RWPE2 (cell line): ENCODE results near the gene RAP1GAP2.

ENCODE experiments used
- ATAC-seq: fragments of 200-7000 bp; cut with Tn5 transposase; 3 replicates; pipeline ENCODE4 v1.9.1; 2021; ENCODE audit warnings: low read depth
- DNase-seq: peaks from one replicate; pipeline ENCODE4 v3.0.0-alpha.2; 2020; ENCODE audit warnings: low spot score
- H3K27ac ChIP-seq: fragments of 450-650 bp; 2 replicates; pipeline ENCODE4 v1.5.1; 2017; ENCODE audit warnings: mild to moderate bottlenecking; ENCODE audit not compliant: poor library complexity, severe bottlenecking
- H3K27me3 ChIP-seq: fragments of 250-450 bp; sonication (Bioruptor Pico); 2 replicates; pipeline ENCODE4 v1.5.1; 2021; ENCODE audit warnings: mild to moderate bottlenecking, moderate library complexity; ENCODE audit not compliant: insufficient read depth, poor library complexity, severe bottlenecking
- H3K36me3 ChIP-seq: fragments of 250-450 bp; sonication (Bioruptor Pico); 2 replicates; pipeline ENCODE4 v1.5.1; 2020; ENCODE audit warnings: low read depth, mild to moderate bottlenecking, moderate library complexity
- H3K4me1 ChIP-seq: fragments of 250-450 bp; sonication (Bioruptor Pico); 2 replicates; pipeline ENCODE4 v1.5.1; 2021; ENCODE audit warnings: mild to moderate bottlenecking, moderate library complexity; ENCODE audit not compliant: insufficient read depth, poor library complexity, severe bottlenecking
- H3K4me3 ChIP-seq: fragments of 250-450 bp; sonication (Bioruptor Pico); 2 replicates; pipeline ENCODE4 v1.5.1; 2021; ENCODE audit warnings: mild to moderate bottlenecking, moderate library complexity; ENCODE audit not compliant: severe bottlenecking
- H3K9me3 ChIP-seq: fragments of 250-450 bp; sonication (Bioruptor Pico); 2 replicates; pipeline ENCODE4 v1.5.1; 2021; ENCODE audit warnings: mild to moderate bottlenecking, moderate library complexity; ENCODE audit not compliant: severe bottlenecking
- TF ChIP-seq, protein P1 (sequence below): fragments of 450-650 bp; IDR thresholded peaks from one replicate; pipeline ENCODE4 v1.5.1; 2017; ENCODE audit warnings: mild to moderate bottlenecking, moderate library complexity; ENCODE audit not compliant: poor library complexity, severe bottlenecking

The RAP1GAP2 gene

DNA sequence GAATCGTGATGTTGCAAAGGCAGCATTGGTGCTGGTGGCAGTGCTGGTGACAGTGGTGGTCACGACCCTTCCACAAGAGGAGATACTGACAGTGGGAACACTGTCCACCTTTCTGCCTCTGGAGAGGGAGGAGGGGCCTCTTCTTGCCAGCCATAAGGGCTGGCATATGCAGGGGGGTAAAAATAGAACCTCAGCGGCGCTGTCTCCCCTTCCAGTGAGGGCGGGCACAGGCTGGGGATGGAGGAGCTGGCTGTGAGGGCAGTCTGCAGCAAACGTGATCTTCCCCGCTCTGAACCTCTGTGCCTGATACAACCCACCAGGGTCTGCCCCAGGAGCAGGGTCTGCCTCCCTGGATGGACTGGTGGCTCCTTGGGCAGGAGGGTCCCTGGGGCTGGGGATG, 3.4 kb downstream of the RAP1GAP2 start:
- H3K27ac ChIP-seq, result no peak overlapping the region
- H3K9me3 ChIP-seq, result no peaks in the 10 kb centered on the region
- no peaks in the 10 kb centered on the region for H3K27me3 ChIP-seq
- ATAC-seq, result no peak
- H3K4me3 ChIP-seq, result no peak overlapping the region
- no peak for DNase-seq
- TF ChIP-seq, protein P1, sequence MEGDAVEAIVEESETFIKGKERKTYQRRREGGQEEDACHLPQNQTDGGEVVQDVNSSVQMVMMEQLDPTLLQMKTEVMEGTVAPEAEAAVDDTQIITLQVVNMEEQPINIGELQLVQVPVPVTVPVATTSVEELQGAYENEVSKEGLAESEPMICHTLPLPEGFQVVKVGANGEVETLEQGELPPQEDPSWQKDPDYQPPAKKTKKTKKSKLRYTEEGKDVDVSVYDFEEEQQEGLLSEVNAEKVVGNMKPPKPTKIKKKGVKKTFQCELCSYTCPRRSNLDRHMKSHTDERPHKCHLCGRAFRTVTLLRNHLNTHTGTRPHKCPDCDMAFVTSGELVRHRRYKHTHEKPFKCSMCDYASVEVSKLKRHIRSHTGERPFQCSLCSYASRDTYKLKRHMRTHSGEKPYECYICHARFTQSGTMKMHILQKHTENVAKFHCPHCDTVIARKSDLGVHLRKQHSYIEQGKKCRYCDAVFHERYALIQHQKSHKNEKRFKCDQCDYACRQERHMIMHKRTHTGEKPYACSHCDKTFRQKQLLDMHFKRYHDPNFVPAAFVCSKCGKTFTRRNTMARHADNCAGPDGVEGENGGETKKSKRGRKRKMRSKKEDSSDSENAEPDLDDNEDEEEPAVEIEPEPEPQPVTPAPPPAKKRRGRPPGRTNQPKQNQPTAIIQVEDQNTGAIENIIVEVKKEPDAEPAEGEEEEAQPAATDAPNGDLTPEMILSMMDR, result no peak
- no peaks in the 10 kb centered on the region for H3K36me3 ChIP-seq
- H3K4me1 ChIP-seq, result peaks cover 3% of the 10 kb centered on the region

DNA sequence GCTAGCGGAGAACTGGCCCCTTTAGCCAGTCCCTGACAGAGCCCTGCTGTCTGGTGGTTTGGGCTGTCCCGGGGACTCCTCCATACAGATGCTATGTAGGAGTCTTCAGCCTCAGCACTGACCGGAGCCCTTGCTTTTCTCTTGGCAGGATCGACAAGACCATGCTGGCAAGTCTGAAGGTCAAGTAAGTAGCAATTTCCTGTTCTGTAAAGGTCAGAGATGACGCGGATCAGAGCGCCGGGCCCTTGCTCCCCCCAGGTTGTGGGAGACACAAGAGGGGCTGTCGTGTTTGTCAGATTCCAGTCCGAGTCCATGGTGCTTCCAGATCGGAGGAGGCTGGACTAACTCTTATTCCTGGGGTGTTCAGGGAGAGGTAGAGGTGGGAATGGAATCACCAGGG, 4.1 kb downstream of the RAP1GAP2 start:
- H3K27me3 ChIP-seq, result no peaks in the 10 kb centered on the region
- no peak for DNase-seq
- TF ChIP-seq, protein P1, result no peak
- H3K9me3 ChIP-seq, result no peaks in the 10 kb centered on the region
- no peak overlapping the region for H3K4me3 ChIP-seq
- H3K4me1 ChIP-seq, result peaks cover 3% of the 10 kb centered on the region
- no peak overlapping the region for H3K27ac ChIP-seq
- no peaks in the 10 kb centered on the region for H3K36me3 ChIP-seq
- ATAC-seq, result no peak

DNA sequence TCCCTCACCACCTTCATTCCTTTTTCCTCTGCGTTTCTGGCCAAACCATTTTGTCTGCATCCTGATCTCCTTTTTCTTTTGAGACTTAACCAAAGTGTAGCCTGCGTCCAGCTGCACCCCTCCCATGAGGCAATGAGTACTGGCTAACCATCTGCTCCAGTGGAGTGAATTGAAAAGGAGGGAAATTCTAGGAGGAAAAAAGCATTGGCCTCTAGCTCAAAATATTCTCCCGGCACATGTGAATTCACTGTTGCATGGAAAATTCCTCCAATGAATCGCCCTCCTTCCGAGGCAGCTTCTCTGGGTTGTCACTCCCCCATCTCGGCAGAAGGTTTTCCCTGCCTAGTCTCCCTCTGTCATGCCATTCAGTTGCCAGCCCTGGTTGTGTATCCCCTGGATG, 5.6 kb downstream of the RAP1GAP2 start:
- Histone ChIP-seq H3K9me3 (no peaks in the 10 kb centered on the region), H3K4me3 (no peak overlapping the region), H3K4me1 (no peaks in the 10 kb centered on the region), H3K27me3 (no peaks in the 10 kb centered on the region), H3K36me3 (no peaks in the 10 kb centered on the region), H3K27ac (no peak overlapping the region)
- ATAC-seq, result no peak
- DNase-seq, result no peak
- TF ChIP-seq, protein P1, result no peak

DNA sequence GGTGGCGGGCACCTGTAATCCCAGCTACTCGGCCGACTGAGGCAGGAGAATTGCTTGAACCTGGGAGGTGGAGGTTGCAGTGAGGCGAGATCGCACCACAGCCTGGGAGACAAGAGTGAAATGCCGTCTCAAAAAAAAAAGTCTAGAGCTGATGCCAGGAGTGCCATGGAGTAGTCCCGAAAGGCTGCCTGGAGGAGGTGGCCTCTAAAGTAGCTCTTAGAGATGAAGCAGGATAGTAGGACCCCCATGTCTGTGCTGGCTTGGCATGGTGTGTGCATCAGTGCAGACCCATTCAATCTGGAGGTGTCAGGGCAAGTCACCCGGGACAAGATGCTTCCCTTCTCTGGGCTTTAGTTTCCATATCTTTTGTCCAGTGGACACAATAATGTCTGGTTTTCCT, 6.3 kb downstream of the RAP1GAP2 start:
- Histone ChIP-seq H3K4me3 (no peak overlapping the region), H3K9me3 (no peaks in the 10 kb centered on the region), H3K27ac (no peak overlapping the region), H3K4me1 (no peaks in the 10 kb centered on the region), H3K36me3 (no peaks in the 10 kb centered on the region), H3K27me3 (no peaks in the 10 kb centered on the region)
- no peak for ATAC-seq
- DNase-seq, result no peak
- TF ChIP-seq, protein P1, result no peak

DNA sequence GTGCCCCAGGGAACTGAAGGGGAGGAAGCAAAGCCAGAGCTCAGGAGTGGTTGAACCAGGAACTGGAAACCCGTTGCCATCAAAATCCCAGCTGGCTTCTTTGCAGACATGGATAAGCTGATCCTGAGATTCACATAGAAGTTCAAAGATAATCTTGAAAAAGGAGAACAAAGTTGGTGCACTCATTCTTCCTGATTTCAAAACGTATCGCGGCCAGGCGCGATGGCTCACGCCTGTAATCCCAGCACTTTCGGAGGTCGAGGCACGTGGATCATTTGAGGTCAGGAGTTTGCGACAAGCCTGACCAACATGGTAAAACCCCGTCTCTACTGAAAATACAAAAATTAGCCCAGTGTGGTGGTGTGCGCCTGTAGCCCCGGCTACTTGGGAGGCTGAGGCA, 7.1 kb downstream of the RAP1GAP2 start:
- no peak for DNase-seq
- Histone ChIP-seq H3K4me3 (no peak overlapping the region), H3K9me3 (no peaks in the 10 kb centered on the region), H3K4me1 (no peaks in the 10 kb centered on the region), H3K27ac (no peak overlapping the region), H3K36me3 (no peaks in the 10 kb centered on the region), H3K27me3 (no peaks in the 10 kb centered on the region)
- TF ChIP-seq, protein P1, result no peak
- ATAC-seq, result no peak
